Measurements from ENCODE around the gene MESP2. TPM values are rescaled to one million over a fixed set of nuclear protein-coding genes. Genes with fewer than 3 reads are reported as not detected.

MESP2 gene
- total RNA-seq, 2 donors from 2014 or later = 0.22 to 1.3 TPM

GRCh38 chr15:89790206-89790605 lies 14.1 kb downstream of the MESP2 start:
- Histone ChIP-seq H3K27me3 (ENCODE audit: control insufficient read depth, insufficient read depth, low read length, poor library complexity, severe bottlenecking) (no peaks in the 10 kb centered on the region), H3K4me3 (ENCODE audit: low read length) (no peak overlapping the region), H3K36me3 (ENCODE audit: control insufficient read depth, insufficient read depth, low read length) (no peaks in the 10 kb centered on the region), H3K9ac (ENCODE audit: extremely low read depth, low read length, poor library complexity, severe bottlenecking) (no peak overlapping the region), H3K9me3 (ENCODE audit: control insufficient read depth, low read length) (peaks cover 10% of the 10 kb centered on the region), H3K4me1 (ENCODE audit: control insufficient read depth, insufficient read depth, low read length) (no peaks in the 10 kb centered on the region), H3K27ac (ENCODE audit: low read depth, low read length) (no peak overlapping the region)
- no peak overlapping the region for H3K4me3 Mint-ChIP-seq
- TF ChIP-seq CTCF (conservative IDR thresholded peaks at IDR 0.05) = no peak
- no peak overlapping the region for H3K27ac Mint-ChIP-seq
- WGBS, 2 experiments (ENCODE audit: insufficient coverage in 1 of 2, insufficient read length in 1 of 2) = 87 to 94% methylated on average over 6 to 10 of the region's 10 CpGs
- H3K36me3 Mint-ChIP-seq (ENCODE audit: low read depth) = peaks cover 4% of the 10 kb centered on the region
- no peak for DNase-seq
- H3K27me3 Mint-ChIP-seq (ENCODE audit: insufficient read depth) = peaks cover 16% of the 10 kb centered on the region
- H3K4me1 Mint-ChIP-seq = no peaks in the 10 kb centered on the region
- peaks cover 15% of the 10 kb centered on the region for H3K9me3 Mint-ChIP-seq

GRCh38 chr15:89790661-89791060 lies 14.5 kb downstream of the MESP2 start:
- H3K9ac ChIP-seq (ENCODE audit: extremely low read depth, low read length, poor library complexity, severe bottlenecking) = no peak overlapping the region
- H3K27ac ChIP-seq (ENCODE audit: low read depth, low read length) = no peak overlapping the region
- DNase-seq = no peak
- H3K27ac Mint-ChIP-seq = no peak overlapping the region
- H3K9me3 Mint-ChIP-seq = peaks cover 15% of the 10 kb centered on the region
- no peaks in the 10 kb centered on the region for H3K4me1 Mint-ChIP-seq
- no peaks in the 10 kb centered on the region for H3K36me3 ChIP-seq (ENCODE audit: control insufficient read depth, insufficient read depth, low read length)
- H3K9me3 ChIP-seq (ENCODE audit: control insufficient read depth, low read length) = peaks cover 10% of the 10 kb centered on the region
- no peak overlapping the region for H3K4me3 ChIP-seq (ENCODE audit: low read length)
- H3K27me3 ChIP-seq (ENCODE audit: control insufficient read depth, insufficient read depth, low read length, poor library complexity, severe bottlenecking) = no peaks in the 10 kb centered on the region
- peaks cover 4% of the 10 kb centered on the region for H3K36me3 Mint-ChIP-seq (ENCODE audit: low read depth)
- WGBS, 2 experiments (ENCODE audit: insufficient coverage in 1 of 2, insufficient read length in 1 of 2) = 92 to 95% methylated on average over 6 to 16 of the region's 16 CpGs
- peaks cover 16% of the 10 kb centered on the region for H3K27me3 Mint-ChIP-seq (ENCODE audit: insufficient read depth)
- no peaks in the 10 kb centered on the region for H3K4me1 ChIP-seq (ENCODE audit: control insufficient read depth, insufficient read depth, low read length)
- H3K4me3 Mint-ChIP-seq = no peak overlapping the region
- no peak for TF ChIP-seq CTCF (conservative IDR thresholded peaks at IDR 0.05)

- Histone ChIP-seq H3K36me3 (ENCODE audit: control insufficient read depth, insufficient read depth, low read length) (no peaks in the 10 kb centered on the region), H3K4me1 (ENCODE audit: control insufficient read depth, insufficient read depth, low read length) (no peaks in the 10 kb centered on the region), H3K27ac (ENCODE audit: low read depth, low read length) (no peak overlapping the region), H3K9me3 (ENCODE audit: control insufficient read depth, low read length) (peaks cover 10% of the 10 kb centered on the region), H3K4me3 (ENCODE audit: low read length) (no peak overlapping the region), H3K27me3 (ENCODE audit: control insufficient read depth, insufficient read depth, low read length, poor library complexity, severe bottlenecking) (no peaks in the 10 kb centered on the region), H3K9ac (ENCODE audit: extremely low read depth, low read length, poor library complexity, severe bottlenecking) (no peak overlapping the region)
- Mint-ChIP-seq H3K4me1 (no peaks in the 10 kb centered on the region), H3K4me3 (no peak overlapping the region), H3K36me3 (ENCODE audit: low read depth) (peaks cover 4% of the 10 kb centered on the region), H3K9me3 (peaks cover 16% of the 10 kb centered on the region), H3K27me3 (ENCODE audit: insufficient read depth) (peaks cover 19% of the 10 kb centered on the region), H3K27ac (no peak overlapping the region)
- WGBS, 2 experiments (ENCODE audit: insufficient coverage in 1 of 2, insufficient read length in 1 of 2) = 95 to 100% methylated on average over 16 to 22 of the region's 22 CpGs
- TF ChIP-seq CTCF (conservative IDR thresholded peaks at IDR 0.05) = no peak
- DNase-seq = no peak
These were observed 16.1 kb downstream of the MESP2 start for GRCh38 chr15:89792106-89792805.
